Ascending aorta (tissue), 2 donors: ENCODE results near the gene DLGAP4. TPM values are rescaled to one million over a fixed set of nuclear protein-coding genes. Genes with fewer than 3 reads are reported as not detected.
A peak's percentile ranks its signal among the peaks of the same experiment; 100 is the strongest.

Experiments used
- DNase-seq, 2 donors: peaks; one replicate each; pipeline ENCODE4 v3.0.0-alpha.2; 2019; ENCODE audit warnings: low spot score in 2 of 2
- H3K27ac ChIP-seq, 2 donors: fragments of 200-600 bp; sonication (generic); one replicate each; pipeline ENCODE4 v1.5.1; 2016 to 2017; ENCODE audit warnings: mild to moderate bottlenecking in 1 of 2
- H3K27me3 ChIP-seq: fragments of 200-600 bp; sonication (generic); one replicate; pipeline ENCODE4 v1.5.1; 2017
- H3K36me3 ChIP-seq, 2 donors: fragments of 200-600 bp; sonication (generic); one replicate each; pipeline ENCODE4 v1.5.1; 2016
- H3K4me1 ChIP-seq, 2 donors: fragments of 200-600 bp; sonication (generic); one replicate each; pipeline ENCODE4 v1.5.1; 2016 to 2017; ENCODE audit warnings: mild to moderate bottlenecking in 1 of 2
- H3K4me3 ChIP-seq, 2 donors: fragments of 200-600 bp; sonication (generic); one replicate each; pipeline ENCODE4 v1.5.1; 2016 to 2017; ENCODE audit warnings: mild to moderate bottlenecking in 1 of 2
- H3K9me3 ChIP-seq, 2 donors: fragments of 200-600 bp; sonication (generic); one replicate each; pipeline ENCODE4 v1.5.1; 2016
- CTCF ChIP-seq, 3 experiments: fragments of 200-600 bp in 2 of 3; fragments of 450-650 bp in 1 of 3; sonication (generic) in 2 of 3; IDR thresholded peaks; one replicate each; pipeline ENCODE4 v1.5.1; 2016 to 2019; ENCODE audit warnings: antibody characterized with exemption in 3 of 3, mild to moderate bottlenecking in 1 of 3, moderate library complexity in 1 of 3
- intact Hi-C: fragments of 100-400 bp; cut with DNase I; formaldehyde crosslinking; loops from one replicate; pipeline ENCODE4 v1.15.1; 2023
- total RNA-seq: library from RNA; depleted of rRNA; stranded (reverse); fragments of >200 nt; gene quantifications from one replicate; pipeline ENCODE4 v1.1.0, GENCODE V29; 2016

The DLGAP4 gene
- total RNA-seq, 1 donor from 2014 or later, result 98.2 TPM

- Histone ChIP-seq H3K4me3 (no peak overlapping the region), H3K27ac (no peak overlapping the region), H3K36me3 (no peaks in the 10 kb centered on the region), H3K27me3 (no peaks in the 10 kb centered on the region), H3K9me3 (no peaks in the 10 kb centered on the region), H3K4me1 (no peaks in the 10 kb centered on the region)
- TF ChIP-seq CTCF (IDR thresholded peaks at IDR 0.05), result no peak
- no peak for DNase-seq
- intact Hi-C loops, result no loop called here
Observed at GRCh38 chr20:36270744-36271638, 35.1 kb upstream of the DLGAP4 start.

GRCh38 chr20:36271639-36272546 lies 34.2 kb upstream of the DLGAP4 start:
- TF ChIP-seq CTCF (IDR thresholded peaks at IDR 0.05), result no peak
- H3K9me3 ChIP-seq, result no peaks in the 10 kb centered on the region
- no peak for DNase-seq
- intact Hi-C loops, result no loop called here
- no peak overlapping the region for H3K4me3 ChIP-seq
- no peak overlapping the region for H3K27ac ChIP-seq
- H3K36me3 ChIP-seq, result no peaks in the 10 kb centered on the region
- H3K4me1 ChIP-seq, result no peaks in the 10 kb centered on the region
- H3K27me3 ChIP-seq, result no peaks in the 10 kb centered on the region

- H3K9me3 ChIP-seq, result no peaks in the 10 kb centered on the region
- H3K27ac ChIP-seq, result no peak overlapping the region
- TF ChIP-seq CTCF (IDR thresholded peaks at IDR 0.05), result no peak
- no peak overlapping the region for H3K4me3 ChIP-seq
- intact Hi-C loops, result no loop called here
- H3K4me1 ChIP-seq, result no peaks in the 10 kb centered on the region
- no peaks in the 10 kb centered on the region for H3K27me3 ChIP-seq
- no peaks in the 10 kb centered on the region for H3K36me3 ChIP-seq
- DNase-seq, result no peak
Observed at GRCh38 chr20:36272547-36273220, 33.5 kb upstream of the DLGAP4 start.

GRCh38 chr20:36273414-36274180 lies 32.5 kb upstream of the DLGAP4 start:
- no peak for DNase-seq
- intact Hi-C loops, result no loop called here
- no peaks in the 10 kb centered on the region for H3K36me3 ChIP-seq
- no peaks in the 10 kb centered on the region for H3K4me1 ChIP-seq
- H3K9me3 ChIP-seq, result no peaks in the 10 kb centered on the region
- no peak overlapping the region for H3K27ac ChIP-seq
- no peaks in the 10 kb centered on the region for H3K27me3 ChIP-seq
- no peak overlapping the region for H3K4me3 ChIP-seq
- peak in 1 of 3 experiments; percentile 22 for TF ChIP-seq CTCF (IDR thresholded peaks at IDR 0.05)
